DMS53 (cell line): ENCODE results near the gene DTD1.

Source experiments
- DNase-seq: peaks from one replicate; lab custom pipeline; 2025; lab: John Stamatoyannopoulos, UW

DTD1 gene

DNA sequence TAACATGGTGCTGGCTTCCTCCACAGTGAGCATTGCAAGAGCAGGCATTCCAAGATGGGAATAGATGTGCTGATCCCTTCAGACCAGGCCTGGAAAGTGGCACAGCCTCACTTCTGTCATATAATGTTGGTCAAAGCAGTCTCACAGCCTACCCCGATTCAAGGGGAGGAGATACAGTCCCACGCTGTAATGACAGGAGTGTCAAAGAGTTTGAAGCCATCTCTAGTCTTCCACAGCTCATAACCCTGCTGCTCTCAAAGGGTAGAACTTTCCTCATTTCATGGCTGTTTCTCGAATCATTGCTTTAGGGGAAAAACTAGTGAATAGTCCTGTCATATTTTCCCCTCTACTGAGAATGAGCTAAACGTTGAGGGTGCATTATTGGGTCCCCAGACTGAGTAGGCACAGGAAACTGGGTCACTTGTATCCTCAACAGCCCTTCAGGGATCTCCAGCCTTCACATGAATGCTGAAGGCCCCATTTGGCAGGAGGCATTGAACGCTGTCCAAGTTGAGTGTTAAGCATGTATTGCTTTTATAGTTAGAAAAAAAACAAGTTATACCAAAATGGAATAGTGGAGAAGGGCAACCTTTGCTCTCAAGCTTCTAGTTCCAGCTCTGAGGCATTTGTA, 27.3 kb downstream of the DTD1 start:
- DNase-seq = no peak

DNA sequence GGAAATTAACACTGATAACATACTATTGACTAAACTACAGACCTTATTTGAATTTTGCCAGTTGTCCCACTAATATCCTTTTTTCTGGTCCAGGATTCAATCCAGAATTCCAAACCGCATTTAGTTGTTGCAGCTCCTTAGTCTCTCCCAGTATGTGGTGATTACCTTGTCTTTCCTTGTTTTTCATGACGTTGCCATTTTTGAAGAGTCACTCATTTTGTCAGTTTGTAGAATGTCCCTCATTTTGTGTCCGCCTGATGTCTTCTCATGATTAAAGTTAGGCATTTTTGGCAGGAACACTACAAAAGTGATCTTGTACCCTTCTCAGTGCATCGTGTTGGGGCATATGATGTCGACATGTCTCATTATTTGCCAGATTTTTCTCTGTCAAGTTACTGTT, 33.1 kb downstream of the DTD1 start:
- no peak for DNase-seq

DNA sequence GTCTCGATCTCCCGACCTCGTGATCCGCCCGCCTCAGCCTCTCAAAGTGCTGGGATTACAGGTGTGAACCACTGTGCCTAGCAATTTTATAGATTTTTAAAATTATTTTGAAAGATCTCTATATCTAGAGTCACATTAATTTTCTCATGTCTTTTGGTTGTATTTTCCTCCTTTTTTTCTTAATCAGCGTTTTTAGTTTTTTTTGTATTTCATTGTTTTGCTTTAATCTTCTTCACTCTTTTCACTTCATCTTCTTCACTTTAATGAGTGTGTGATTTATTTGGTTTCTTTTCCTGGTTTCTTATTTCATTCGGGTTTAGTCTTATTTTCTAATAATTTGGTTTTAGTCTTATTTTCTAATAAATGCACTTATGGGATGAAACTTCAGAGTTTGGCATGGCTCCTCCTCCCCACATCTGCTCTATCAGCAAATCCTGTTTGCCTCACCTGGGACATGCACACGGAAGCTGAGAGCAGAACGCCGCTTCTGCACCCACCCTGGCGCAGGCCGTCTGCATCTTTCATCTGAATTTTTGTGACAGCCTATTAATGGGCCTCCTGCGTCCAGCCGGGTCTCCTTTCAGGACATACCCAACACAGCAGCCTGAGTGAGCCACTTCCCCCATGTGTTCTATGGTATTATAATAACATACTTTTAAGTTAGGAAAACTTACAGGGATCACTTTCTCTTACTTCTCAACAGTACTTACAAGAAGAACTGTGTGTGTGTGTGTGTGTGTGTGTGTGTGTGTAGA, 35.5 kb downstream of the DTD1 start:
- no peak for DNase-seq

DNA sequence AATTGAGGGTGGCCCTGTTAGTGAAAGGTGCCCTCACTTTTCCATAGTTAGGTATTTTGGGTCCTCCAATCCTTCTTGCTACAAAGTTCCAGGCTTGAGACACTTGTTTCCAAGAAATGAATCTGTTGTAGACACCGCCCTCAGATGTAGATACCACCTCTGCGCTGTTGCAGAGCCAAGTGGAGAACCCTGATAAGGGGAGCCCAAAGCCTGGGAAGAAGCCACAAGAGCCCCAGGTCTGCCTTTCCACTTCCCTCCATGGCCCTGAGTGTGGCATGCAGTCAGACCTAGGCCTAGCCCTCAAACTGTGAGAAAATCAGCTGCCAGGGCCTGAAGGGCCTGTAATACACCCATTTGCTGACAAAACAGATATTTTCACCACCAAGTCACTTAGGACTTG, 37.1 kb downstream of the DTD1 start:
- no peak for DNase-seq

DNA sequence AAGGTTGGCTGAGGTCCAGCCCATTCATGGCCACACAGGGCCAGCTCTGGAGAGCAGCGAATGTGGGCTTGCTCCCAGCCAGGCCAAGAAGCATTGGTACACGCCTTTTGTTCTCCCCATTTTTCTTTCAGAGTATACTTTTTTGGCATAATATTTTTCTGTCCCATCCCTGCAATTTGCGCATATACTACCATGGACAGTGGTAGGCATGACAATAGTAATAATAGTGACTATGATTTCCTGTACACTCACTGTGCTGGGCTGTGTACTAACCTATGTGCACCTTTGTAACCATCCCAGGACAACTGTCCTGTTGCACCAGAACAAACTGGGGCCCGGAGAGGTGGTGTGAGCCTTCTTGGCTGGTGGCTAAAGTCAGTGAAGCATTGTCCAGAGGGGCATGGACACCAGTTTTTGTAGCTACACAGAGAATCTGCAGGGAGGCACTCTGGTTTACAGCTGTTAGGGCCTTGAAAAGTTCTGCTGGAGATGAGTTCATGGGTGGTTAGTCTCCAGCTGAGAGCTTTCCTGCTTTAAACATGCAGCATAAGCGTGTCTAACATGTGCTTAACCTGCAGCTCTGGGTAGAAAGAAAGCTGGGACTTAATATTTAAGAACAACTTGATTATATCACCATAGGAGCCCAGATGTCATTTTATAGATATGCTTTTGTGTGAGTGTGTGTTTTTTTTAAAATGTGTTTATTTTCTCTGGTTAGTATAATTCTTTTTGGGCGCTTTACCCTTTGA, 38.2 kb downstream of the DTD1 start:
- DNase-seq = no peak

DNA sequence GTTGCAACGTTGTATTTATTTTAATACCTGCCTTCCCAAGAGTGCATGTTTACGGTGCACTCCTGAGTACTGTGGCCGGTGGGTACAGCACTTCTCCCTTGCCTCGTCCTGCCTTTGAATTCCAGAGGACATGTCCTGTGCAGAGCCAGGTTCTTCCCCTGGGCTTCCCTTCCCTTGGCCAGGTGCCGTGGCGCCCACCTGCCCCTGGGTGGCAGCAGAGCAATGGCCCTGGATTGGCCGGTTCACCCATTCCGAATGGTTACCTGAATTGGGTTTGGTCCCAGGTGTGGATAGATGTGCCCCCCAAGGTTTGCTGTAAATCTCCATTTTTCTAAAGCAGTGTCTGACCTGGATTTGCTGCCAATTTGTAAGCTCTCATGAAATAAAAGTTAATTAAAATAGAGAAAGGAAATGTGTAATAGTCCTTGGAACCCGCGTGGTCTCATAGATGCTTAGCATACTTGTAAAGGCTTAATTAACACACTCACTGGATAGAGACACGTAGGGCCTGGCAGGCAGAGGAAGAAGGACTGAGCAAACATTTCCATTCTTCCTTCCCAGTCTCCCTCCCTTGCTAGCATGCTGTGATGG, 40.6 kb downstream of the DTD1 start:
- DNase-seq = peak; percentile 52

DNA sequence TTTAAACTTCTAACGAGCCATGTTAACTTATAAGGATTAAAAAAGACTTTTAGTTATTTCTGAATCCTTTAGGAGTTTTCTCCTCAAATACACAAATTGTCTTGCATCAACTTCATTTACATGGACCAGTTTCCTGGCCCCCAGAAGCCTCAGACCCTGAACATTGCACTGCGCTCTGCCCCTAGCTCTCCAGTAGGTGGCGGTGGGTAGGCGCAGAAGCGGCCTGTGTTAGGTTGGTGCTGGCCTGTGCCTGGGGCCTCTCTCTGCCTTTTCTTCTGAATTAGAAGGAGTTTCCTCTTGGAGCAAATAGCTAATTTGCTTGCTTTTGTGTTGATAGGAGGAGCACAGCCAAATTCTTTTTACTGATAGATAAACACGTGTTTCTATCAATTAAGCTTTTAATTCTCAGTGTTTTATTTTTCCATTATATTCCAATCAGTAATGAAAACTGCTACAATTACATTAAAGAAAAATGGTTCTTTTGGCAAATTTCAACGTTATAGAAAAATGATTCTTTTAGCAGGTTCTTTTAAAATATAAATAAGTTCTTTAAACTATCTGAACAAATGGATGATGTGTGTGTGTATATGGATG, 44.4 kb downstream of the DTD1 start:
- peak; percentile 78 for DNase-seq

DNA sequence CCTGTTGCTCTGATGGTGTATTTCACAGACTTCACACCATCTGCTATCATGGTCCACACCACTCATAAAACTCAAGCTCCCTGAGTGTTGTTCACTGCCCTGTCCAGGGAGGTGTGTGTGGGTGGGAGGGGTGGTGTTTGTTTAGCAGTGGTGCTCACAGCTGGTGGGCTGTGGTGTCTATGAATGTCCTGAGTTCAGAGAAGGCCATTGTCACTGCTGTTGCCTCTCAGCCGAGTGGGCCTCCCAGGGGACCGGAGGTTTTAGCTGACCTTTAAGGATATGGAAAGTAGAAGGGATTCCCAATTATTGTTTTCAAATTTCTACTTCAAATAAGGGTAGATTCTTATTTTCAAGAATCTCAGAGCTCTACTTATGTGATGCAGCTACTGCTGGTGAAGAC, 45.6 kb downstream of the DTD1 start:
- DNase-seq = no peak

DNA sequence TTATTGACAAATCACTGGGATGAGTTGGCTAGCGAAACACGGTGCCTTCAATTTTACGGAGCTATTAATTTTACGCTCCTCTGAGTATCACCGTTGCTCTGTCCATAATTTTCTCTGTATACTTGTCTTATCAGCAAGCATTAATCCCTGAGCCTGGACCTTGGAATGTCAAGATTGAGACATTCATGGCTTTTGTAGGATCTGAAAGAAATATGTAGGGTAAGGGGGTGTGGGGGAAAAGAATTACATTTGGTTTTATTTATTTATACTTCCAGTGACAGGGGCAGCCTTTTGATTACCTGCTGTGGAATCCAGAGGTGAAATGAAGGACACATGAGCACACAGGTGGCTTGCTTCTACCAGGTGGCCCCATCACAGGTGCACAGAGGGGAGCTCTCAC, 46.6 kb downstream of the DTD1 start:
- no peak for DNase-seq

DNA sequence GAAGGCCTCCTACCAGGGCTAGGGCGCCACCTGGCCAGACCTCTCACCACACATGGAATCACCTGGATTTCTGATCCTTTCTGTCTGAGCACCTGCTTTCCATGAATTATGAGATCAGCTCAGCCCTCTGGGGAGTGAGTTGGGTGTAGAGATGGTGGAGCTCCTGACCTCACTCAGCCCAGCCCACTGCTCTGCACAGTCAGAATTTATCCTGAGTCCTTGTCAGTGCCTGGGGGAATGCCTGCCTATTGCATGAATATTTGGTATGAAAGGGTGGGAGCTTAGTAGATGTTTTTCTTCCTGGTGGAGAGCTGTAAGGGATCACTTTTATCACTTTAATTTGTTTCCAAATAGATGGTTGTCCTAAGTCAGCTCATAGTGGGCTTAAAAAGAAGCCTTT, 47.5 kb downstream of the DTD1 start:
- no peak for DNase-seq

DNA sequence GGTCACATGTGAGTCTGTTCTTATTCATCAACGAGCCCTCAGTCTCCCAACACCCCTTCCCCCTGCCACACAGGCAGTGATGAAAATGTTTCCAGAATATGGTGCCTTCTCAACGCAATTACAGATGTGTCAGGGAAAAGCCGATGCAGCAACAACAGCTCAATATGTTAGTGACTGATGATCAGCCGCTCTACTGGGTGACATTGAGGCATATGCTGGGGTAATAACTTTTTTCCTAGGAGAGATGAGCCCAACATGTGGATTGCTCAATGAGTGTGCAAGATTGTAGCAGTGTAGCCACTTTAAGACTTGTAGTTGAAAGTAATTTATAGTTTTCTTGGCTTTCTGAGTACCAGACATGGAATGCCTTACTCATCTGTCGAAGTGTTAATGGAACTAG, 49.4 kb downstream of the DTD1 start:
- DNase-seq = no peak

DNA sequence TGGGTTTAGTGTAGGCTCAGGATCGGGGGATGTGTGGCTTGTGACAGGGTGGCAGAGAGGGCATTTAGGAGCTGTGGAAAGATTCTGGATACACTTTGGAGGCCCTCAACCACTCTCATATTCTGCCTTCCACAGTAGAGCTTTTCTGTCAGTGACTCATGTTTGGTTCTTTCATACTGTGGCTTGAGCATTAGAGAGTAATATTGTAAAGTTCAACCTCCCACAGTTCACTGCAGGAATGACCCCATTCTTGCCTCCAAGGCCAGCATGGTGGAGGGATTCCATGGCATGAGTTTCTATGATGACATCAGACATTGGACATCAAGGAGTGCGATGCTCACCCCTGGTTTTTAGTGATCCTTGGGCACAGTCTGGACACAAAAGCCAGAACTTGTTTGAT, 50.9 kb downstream of the DTD1 start:
- no peak for DNase-seq

DNA sequence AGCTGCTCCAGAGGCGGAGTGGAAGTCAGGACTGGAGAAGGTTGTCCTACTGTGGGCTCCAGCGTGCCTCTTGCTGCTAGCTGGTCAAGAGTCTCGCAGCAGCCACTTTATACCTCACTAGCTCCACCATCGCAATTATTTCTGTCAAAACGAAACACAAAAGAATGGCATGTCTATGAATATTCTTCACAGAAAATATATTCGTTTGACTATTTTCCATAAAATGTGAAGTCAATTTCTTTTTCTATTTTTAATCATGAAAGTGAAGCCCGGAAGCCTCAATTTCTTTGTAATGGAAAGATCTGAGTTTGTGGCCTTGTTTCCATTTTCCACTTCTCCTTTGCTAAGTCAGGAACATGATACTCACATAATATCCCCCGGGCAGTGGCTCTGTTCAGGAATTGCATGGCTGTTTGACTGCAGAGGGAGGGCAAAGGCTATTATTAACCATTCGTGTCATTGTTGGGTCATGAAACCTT, 51.7 kb downstream of the DTD1 start:
- no peak for DNase-seq

DNA sequence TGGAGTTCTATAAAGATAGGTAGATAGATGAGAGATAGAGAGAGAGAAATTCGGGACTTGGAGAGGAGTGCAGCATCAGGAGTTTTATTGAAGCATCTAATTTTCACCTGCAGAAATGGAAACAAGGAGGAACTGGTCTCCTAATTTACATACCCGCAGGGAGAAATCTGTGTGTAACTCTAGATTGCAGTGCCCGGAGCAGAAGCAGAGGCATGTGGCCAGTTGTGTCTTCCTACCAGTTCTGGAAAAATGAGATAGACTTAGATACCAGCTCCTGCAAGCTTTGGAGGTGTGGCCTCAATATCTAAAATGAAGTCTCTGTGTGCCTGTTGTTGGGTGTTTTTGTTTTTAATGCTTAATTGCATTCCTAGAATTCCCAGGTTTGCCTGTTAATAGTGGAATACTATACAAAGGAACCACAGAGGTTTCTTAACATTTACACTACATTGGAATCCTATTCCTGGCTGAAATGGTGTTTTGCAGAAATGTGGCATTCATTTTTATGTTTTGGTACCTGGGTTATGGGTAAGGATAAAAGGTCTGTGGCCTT, 57.4 kb downstream of the DTD1 start:
- no peak for DNase-seq

DNA sequence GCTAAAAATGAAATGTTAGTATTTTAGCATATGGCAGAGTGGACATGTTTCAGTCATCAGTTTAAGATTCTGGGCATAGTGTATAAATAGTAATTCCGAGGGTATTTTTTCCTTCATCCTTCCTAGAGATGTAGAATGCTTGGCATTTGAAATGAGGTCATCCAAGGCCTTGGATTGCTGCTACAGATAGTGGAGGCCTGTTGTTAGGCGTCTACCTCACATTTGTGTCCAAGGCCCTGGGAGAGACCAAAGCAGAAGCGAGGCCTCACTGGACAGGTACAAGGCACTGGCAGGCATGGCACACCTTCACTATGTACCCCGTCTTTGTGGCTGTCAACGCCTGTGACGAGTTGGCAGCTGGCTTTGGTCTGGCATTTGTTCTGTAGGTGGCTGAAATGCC, 58.0 kb downstream of the DTD1 start:
- DNase-seq = no peak

DNA sequence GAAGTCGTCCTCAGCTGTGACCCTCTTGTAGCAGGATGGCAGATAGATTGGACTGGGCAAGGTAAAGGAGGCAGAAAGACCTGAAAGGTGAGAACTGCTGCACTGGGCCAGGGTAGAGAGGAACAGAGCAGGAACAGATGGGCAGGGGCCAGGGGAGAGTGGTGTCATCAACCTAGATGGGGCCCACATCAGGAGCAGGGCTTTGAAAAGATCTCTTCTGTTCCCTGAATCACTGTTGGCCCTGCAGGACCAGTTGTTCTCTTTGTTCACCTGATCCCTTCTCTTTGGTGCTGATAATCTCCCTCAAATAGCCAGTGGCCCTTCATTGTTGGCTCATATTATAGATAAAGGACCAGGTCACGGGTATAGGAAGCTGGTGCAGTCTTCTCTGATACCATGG, 59.9 kb downstream of the DTD1 start:
- no peak for DNase-seq

DNA sequence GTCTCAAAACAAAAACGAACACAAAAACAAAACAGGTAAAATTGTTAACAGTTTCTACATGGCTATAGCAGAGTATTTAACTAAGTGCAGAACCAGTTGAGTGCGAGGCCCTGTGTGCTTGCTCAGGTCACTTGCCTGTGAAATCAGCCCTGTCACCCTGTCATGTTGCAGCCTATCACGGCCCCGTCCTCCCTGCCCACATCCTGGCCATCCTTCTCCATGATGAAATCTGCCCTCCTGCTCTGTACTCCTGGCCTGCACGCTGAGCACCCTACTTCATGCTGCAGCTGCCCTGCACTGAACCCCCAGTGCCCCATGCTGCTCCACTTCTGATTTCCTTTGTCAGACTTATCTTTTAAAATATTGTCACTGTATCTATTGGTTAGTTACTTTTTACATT, 62.4 kb downstream of the DTD1 start:
- no peak for DNase-seq

DNA sequence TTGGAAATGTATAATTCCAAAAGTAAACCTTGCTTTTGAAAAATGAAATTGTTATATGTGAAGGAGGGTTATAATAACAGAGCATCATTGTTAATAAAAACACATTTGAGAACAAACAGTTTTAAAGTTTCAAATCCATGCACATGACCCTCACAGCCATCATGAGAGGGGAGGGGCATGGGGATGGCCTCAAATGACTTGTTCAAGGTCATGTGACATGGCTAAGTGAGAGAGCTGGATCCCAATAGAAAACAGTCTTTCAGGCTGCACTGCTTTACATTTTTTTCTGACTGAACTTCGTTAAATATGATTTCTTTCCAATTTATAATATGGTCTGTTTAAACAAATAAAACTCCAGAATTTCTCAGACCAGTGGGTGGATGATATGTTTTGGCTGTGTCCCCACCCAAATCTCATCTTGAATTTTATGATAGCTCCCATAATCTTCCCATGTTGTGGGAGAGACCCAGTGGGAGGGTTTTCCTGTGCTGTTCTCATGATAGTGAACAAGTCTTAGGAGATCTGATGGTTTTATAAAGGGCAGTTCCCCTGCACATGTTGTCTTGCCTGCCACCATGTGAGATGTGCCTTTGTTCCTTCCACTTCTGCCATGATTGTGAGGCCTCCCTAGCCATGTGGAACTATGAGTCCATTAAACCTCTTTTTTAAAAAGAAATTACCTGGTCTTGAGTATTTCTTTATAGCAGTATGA, 66.0 kb downstream of the DTD1 start:
- DNase-seq = no peak

DNA sequence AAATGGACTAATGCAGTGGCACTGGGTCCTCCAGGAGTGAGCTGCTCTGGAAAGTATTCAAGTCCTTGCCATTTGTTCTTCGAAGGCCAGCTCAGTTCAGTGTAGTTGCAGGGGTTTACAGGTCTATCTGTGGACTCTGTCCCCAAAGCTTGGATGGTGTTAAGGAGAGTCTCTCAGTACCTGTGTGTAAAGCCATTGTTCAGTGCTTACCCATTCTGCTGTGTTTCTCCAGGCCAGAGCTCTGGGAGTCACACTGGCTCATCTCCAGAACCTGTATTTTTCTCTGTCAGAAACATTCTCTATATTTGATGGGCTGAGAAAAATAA, 66.6 kb downstream of the DTD1 start:
- no peak for DNase-seq

DNA sequence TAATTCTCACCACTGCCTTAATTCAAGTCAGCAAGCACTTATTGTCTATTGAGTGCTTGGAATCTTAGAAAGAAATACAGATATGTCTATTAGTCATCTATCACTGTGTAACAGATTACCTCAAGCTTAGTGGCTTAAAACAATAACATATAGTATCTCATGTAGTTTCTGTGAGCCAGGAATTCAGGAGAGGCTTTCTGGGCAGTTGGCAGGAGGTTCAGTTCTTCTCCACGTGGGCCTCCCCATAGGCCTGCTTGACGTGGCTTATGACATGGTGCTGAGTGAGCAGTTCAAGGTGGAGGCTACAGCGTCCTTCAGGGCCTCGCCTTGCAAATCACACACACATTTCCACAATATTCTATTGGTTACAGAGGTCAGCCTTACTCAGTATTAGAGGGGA, 69.7 kb downstream of the DTD1 start:
- no peak for DNase-seq

DNA sequence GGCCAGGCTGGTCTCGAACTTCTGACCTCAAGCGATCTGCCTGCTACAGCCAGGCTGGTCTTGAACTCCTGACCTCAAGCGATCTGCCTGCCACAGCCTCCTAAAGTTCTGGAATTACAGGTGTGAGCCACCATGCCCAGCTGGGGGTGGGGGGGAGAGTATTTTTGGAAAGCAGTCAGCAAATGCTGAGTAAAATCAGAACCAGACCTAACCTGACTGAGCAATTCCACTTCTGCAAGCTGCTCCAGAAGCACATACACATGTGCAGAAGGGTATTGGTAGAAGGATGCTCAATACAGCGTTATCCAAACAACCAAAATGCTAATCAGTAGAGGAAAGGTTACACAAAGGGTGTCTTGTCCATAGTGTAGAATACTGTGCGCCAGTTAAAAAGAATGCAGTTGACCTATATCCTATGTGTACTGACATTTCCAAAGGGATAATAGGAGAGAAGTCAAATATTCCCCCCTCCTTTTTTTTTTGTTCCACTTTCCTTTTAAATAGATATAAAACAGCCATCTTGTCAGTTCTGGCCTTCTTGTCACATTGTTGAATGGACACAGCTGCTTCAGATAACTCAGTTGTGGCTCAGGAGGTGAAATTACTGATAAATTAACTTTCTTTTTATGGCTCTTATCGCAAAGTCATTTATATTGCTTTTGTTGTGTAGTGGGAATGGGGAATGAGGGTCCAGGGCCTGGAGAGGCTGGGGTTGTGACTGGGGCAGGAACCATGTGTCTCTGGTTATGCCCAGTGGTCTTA, 74.6 kb downstream of the DTD1 start:
- no peak for DNase-seq
